HT1080 (cell line): ENCODE results near the gene SDR9C7. TPM values are rescaled to one million over a fixed set of nuclear protein-coding genes. Genes with fewer than 3 reads are reported as not detected.
"Not testable (repeated sequence)": the region's sequence is repeated elsewhere in the genome, so short reads cannot be mapped to it uniquely, and the experiment has no call there.

ENCODE experiments used
- DNase-seq: peaks from one replicate; pipeline ENCODE4 v3.0.0-alpha.2; 2015; ENCODE audit warnings: low read depth
- total RNA-seq: library from RNA; depleted of rRNA; stranded (reverse); fragments of >200 nt; shearing (Covaris generic); gene quantifications from 2 replicates; pipeline ENCODE4 v1.2.3, GENCODE V29; 2014

SDR9C7 gene
- total RNA-seq, 1 experiment from 2014 or later, result not detected

- DNase-seq, result no peak
Measured at GRCh38 chr12:56954057-56954957, 20.1 kb upstream of the SDR9C7 start.

- DNase-seq, result no peak
Measured at GRCh38 chr12:56953314-56953713, 19.1 kb upstream of the SDR9C7 start.

- DNase-seq, result no peak
Measured at GRCh38 chr12:56951582-56952339, 17.6 kb upstream of the SDR9C7 start.

DNA sequence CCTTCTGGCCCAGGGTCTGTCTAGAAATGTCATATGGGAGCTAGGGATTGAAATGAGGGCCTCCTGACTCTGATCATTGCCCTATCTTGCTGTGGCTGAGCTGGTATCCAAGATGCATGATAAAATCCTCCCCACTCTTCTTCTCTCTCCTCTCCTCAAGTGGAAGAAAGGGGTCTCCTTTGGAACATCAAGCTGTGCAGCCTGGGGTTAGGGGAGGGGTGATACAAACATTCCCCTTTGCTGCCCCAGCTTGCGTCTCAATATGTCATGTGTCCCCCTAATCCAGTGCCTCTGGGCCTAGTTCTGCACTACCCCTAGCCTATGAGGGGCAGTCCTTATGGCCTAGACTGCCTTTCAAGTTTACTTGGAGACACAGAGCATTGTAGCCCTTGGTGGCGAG lies 14.7 kb upstream of the SDR9C7 start:
- DNase-seq, result no peak

DNA sequence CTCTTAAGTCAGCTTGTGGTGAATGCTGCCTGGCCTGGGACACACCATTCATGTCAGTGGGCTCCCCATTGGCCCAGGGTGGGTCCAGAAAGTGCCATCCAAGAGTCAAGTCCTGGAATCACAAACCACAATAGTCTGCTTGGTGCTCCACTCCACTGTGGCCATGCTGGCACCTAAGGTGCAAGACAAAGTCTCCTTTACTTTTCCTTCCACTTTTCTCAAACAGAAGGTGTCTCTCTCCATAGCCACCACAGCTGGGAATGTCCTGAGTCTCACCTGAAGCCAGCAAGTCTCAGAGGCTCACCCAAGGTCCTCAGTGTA lies 14.2 kb upstream of the SDR9C7 start:
- no peak for DNase-seq

DNA sequence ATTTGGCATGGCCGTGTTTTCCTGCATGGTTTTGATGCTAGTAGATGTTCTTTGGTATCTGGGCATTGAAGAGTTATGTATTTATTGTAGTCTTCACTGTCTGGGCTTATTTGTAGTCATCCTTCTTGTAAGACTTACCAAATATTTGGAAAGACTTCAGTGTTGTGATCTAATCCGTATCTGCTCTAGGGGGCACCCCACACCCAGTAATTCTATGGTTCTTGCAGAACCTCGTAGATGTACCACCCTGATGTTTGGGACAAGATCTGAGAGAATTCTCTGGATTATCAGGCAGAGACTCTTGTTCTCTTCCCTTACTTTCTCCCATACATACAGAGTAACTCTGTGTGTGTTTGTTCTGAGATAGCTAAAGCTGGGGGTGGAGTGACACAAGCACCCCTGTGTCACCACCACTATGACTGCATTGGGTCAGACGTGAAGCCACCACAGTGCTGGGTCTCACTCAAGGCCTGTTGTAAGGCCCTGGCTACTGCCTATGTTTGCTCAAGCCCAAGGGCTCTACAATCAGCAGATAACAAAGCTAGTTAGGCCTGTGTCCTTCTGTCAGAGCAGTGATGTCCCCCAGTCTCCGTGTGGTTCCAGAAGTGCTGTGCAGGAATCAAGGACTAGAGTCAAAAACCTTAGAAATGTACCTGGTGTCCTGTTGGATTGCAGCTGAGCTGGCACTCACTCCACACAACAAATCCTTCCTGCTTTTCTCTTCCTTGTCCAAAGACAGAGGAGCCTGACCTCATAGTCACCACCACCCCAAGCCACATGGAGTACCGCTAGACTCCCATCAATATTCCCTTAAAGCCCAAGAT lies 13.6 kb upstream of the SDR9C7 start:
- peak; percentile 29 for DNase-seq

DNA sequence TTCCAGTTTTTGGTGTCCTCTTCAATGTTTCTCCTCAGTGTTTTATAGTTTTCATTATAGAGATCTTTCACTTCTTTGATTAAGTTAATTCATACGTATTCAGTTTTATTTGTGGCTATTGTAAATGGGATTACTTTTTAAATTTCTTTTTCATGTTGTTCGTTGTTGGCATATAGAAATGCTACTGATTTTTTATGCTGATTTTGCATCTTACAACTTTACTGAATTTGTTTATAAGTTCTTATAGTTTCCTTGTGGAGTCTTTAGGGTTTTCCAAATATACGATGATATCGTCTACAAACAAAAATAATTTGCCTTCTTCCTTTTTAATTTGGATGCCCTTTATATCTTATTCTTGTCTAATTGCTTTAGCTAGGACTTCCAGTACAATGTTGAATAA lies 9.7 kb upstream of the SDR9C7 start:
- no peak for DNase-seq

- not testable (repeated sequence) for DNase-seq
Measured at GRCh38 chr12:56943374-56943773, 9.2 kb upstream of the SDR9C7 start.

- DNase-seq, result peak; percentile 78
Measured at GRCh38 chr12:56941299-56942017, 7.2 kb upstream of the SDR9C7 start.

DNA sequence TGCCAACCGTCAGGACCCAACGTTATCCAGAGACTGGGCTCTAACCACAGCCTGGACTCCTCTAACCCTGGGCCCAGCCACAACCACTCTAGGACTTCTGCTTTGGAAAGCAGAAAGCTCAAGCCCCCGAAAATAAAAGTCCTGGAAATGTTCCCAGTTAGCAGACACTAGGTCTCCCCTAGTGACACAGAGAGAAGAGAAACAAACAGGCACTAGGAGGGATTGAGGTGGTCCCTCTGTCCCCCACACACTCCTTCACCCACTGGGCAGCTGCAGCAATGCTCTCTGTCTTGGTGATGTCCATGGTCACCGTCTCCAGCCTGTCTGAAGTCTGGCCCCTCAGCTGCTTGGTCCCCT lies 6.7 kb upstream of the SDR9C7 start:
- not testable (repeated sequence) for DNase-seq

DNA sequence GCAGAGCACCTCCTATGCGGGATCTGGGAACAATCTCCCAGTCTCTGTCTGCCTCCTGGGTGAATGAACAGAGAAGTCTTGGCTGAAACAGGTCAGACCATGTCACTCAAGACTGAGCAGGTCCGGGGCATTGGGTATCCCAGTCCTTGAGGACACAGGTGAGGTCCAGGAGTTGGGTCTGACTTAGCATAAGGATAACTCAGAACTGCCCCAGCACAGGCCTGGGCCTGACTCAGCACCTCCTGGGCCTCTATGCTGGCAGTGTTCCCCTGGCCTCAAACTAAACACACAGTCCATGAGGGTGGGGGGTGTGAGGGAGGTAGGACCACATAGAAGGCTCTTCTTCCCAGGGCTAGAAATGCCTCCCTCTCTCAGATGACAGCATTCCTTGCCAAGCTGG lies 1.5 kb upstream of the SDR9C7 start:
- DNase-seq, result no peak

DNA sequence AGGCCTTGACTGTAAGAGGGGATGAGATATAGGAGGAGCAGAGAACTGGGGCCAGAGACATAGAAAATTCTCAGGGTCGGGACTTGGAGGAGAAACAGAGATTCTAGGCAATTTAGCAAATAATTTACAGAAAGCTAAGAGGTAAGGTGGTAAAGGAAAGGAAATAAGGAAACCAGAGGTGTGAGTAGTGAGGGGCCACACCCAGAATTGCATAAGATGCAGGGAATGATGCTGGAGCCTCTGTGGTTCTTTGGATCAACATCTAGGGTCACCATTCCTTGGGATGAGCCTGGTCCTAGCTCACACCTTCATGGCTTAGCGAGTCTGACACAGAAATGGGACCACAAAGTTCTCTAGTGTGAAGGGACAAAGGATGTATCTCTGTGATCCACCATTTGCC lies 949 bp upstream of the SDR9C7 start:
- DNase-seq, result no peak

- no peak for DNase-seq
Measured at GRCh38 chr12:56932867-56933266, 1.3 kb downstream of the SDR9C7 start.

DNA sequence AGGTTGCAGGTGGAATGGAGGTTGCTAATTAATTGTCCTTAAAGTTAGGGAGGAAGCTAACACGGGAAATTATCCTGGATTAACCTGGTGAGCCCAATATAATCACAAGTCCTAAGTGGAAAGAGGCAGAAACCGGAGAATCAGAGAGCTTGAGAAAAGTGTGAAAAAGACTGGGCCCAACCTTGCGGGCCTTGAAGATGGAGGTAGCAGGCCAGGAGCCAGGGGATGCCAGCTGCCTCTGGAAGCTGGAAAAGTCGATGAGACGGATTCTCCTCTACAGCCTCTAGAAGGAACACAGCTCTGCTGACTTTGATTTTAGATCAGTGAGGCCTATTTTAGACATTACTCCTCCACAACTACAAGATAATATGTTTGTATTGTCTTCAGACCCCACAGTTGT lies 2.1 kb downstream of the SDR9C7 start:
- no peak for DNase-seq

GRCh38 chr12:56931474-56931978 lies 2.7 kb downstream of the SDR9C7 start:
- DNase-seq, result peak; percentile 31

DNA sequence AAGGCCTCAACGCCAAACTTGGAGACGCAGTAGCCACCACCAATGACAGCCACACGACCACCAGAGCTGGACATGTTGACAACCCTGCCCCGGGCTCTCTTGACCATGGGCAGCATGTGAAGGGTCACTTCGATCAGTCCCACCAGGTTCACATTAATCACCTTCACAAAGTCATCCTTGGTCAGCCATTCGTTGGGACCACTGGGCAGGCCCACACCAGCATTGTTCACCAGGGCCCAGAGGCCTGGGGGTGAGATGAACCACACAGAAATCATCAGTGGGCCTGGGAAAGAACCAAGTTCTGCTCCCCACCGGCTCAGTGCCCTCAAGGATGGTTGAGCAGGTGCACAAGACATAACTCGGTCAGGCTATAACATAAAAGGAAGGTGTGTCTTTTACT lies 4.0 kb downstream of the SDR9C7 start:
- no peak for DNase-seq

DNA sequence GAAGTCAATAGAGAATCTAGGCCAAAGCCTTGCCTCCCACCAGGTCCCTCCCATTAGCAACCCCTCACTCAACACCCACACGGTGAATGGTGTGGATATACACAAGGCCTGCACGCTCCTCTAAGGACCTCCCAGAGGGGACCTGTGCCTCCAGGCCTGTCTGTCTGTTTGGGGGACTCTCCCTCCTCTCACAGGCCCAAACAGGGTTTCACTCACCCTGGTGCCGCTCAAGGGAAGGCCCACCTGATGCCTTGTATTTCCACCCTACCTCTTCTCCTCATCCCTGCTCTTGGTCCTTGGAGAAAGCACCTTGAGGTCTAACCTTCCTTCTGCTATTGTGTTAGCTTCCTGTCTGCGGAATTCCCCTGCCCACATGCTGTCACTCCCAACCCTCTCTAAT lies 4.4 kb downstream of the SDR9C7 start:
- no peak for DNase-seq

GRCh38 chr12:56928262-56928661 lies 5.9 kb downstream of the SDR9C7 start:
- DNase-seq, result no peak

GRCh38 chr12:56927281-56927680 lies 6.9 kb downstream of the SDR9C7 start:
- no peak for DNase-seq

- no peak for DNase-seq
Measured at GRCh38 chr12:56922031-56922430, 12.2 kb downstream of the SDR9C7 start.

- no peak for DNase-seq
Measured at GRCh38 chr12:56921346-56921745, 12.9 kb downstream of the SDR9C7 start.
